GM18517 (cell line): Measurements from ENCODE around the gene SLC6A15.

Experiments used
- ATAC-seq: cut with Tn5 transposase; IDR thresholded peaks from one replicate; pipeline ENCODE4 v1.9.1; 2021; ENCODE audit warnings: mild to moderate bottlenecking, moderate library complexity; ENCODE audit not compliant: unreplicated experiment

Gene SLC6A15

DNA sequence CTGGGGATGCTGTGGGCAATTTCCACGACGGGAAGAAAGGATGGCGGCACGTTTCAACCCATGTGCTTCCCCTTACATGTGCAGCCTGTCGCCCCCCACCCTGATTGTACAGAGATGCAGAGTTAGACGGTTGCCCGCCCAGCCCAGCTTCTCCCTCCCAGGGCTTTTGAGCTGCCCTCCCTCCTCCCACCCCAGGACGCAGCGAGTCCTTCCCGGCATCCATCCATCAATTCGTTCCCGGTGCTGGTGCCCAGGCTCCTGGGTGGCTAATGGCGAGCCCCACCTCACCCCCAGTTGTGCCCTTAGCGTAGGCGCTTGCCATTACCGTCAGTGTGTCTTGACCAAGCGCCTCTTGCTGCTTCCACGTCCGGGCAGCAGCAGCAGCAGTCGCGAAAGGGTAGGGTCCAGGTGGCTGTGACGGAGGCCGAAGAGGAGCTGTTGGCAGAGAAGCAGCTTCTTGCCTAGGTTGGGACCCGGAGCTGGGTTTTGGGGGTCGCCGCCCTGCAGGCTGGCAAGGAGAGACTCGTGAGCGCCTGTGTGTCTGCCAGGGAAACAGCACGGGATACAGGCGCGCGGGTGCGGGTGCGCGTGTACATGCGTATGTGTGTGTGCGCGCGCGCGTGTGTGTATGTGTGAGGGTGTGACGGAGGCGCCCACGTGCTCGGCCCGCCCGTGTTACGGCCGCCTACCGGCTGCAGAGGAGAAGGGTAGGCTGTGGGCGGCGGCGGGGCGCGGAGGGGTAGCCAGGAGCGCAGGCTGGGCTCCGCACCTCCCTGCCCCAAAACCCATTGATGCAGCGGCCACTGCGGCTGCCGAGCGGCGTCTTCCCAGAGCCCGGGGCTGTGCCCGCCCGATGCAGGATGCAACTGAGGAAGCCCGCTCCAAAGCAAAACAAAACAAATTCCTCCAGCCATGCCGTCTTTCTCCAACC is at the start of gene SLC6A15:
TSS of gene SLC6A15 (minus strand) at position 602 of the 931 bp plus-strand sequence. CDS start 20,679 bp downstream, outside the sequence.
- ATAC-seq, result no peak

DNA sequence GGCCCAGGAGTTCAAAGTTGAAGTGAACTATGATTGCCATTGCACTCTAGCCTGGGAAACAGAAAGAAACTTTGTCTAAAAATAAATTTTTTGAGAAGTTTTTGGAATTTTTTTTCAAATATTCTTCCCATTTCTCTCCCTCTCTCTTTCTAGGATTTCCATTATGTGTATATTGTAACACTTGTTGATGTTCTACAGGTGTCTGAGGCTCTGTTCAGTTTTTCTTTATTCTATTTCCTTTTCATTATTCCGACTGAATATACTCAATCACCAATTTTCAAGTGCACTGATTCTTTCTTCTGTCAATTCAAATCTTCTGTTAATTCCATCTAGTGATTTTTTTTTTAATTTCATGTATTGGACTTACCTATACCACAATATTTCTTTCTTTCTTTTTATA is 48.3 kb upstream of the SLC6A15 start:
- ATAC-seq, result no peak

DNA sequence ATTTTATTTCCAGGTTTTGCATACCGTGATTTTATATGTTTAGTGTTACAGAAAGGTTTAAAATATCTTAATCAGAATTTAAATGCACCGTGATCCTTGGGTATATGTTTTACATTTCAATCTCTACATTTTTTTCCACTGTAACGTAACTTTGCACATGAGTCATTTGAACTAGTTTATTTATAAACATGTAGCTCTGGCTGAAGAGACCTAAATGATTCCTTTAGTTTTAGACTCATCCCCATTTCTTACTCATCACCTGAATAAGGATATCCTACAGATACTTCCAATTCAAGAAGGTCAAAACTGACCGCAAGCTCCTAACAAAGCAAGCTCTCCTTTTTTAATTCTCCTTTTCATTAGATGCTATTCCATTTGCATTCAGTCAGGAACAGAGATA is 42.7 kb upstream of the SLC6A15 start:
- ATAC-seq, result no peak

DNA sequence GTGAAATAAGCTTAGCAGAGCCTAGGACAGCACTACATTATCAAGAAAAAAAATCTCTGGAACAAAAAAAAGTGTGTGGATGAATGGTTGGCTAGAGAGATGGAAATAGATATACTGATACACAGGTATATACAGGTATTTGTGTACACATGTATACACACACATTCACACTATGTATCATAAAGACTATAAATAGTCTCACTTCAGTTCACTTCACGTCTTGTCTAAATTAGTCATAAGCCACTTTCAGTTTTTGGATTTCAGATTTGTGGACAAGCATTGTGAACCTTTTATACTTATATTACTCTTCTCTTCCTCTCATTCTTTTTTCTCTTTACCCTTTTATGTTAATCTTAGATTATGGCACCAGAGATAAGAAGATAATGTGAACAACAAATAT is 41.8 kb upstream of the SLC6A15 start:
- no peak for ATAC-seq

DNA sequence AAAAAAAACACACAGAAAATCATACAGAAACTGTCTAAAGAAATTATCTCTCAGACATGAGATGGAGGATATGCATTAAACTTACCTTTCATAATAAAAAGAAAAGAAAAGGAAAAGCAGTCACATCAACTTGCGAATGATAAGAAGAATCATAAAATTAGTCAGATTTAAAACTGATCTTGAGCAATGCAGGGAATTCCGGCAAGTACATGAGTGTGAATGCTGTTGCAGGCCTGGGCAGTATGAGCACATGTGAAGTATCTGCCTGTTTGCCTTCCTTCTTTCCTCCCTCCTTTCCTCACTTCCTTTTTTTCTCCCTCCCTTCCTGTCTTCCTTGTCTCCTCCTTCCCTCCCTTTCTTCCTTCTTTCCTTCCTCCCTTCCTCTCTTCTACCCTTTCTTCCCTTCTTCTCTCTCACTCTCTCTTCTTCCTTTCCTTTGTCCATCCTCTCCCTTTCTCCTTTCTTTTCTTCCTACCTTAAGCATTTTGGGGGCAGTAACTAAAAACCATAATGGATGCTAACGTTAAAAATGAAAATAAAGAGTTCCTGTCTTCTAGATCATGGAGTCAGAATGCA is 38.5 kb upstream of the SLC6A15 start:
- no peak for ATAC-seq

DNA sequence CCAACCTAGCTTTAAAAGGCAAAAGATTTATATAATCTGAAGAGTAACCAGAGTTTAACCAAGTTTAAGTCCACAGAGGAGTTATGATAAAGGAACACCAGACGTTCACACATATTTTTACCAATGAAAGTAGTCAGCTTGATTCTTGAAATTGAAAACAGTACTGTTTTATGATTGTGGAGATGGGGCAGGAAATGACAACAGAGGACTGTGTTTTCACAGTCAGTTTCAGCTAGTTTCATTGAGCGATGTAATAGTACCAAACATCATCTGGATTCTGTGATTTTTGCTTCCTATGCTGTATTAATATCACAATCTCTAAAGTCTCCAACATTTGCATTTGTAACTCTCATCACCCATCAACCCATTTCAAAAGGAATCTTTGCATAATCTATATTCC is 34.2 kb upstream of the SLC6A15 start:
- no peak for ATAC-seq

DNA sequence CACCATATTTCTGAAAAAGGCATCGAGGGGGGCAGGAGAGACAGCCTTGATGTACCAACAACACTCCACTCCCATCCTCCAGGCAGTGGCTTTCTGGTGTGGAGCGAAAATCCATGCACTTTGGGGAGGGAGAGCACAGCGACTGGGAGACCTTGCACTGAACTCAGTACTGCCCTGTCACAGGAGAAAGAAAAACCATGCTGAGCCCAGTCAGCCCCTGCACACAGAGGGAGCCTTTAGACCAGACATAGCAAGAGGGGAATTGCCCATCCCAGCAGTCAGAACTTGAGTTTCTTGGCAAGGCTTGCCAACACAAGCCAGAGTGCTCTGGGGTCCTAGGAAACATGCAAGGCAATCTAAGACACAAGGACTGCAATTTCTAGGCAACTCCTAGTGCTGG is 24.8 kb upstream of the SLC6A15 start:
- no peak for ATAC-seq

DNA sequence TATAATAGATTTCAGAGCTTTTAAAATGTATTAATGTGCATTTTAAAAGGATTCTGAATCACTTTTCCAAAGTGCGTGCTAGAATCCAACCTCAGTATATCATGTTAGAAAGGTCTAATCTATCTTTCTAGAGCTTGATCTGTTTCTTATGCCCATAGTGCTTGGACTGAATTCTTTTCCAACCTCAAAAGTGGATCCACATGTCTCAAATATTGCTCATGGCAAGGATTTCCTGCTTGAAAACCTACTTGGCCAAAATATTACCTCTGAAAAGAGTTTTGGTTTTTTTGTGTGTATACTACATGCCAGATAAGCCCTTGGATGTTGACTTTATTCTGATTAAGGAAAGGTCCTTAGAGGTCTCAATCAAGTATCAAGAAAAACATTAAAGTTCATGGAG is 16.9 kb upstream of the SLC6A15 start:
- no peak for ATAC-seq

DNA sequence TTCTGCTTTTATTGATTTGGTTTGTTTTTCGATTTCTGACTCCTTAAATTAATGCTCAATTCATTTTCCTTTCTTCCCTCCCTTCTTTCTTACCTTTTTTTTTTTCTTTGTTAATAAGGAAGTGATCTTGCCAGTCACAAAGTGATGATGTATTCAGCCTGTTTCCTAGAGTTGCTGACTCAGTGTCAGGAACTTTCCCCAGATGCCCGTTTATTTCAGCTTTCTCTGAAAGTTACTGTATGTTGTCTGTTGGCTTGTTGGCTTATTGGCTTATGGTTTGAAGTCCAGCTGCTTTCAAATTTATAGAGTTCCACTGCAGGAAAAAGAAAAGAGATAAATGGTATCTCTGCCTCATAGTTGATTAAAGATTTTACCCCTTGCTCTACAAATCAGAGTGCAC is 12.4 kb upstream of the SLC6A15 start:
- ATAC-seq, result no peak

DNA sequence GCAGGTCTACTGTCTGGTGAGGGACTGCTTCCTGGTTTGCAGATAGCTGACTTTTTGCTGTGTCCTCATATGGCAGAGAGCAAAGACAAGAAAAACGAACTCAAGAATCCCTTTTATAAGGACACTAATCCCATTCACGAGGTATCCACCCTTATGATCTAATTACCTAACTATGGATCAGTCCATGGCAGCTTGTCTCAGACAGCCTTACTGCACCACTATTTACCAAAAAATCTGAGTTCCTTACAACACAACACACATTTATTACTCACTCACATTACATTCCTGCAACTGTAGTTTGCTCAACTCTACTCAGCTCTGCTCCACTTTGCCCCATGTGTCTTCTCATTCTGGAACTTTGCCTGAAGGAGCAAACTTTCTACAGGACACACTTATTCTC is 10.1 kb upstream of the SLC6A15 start:
- ATAC-seq, result no peak

DNA sequence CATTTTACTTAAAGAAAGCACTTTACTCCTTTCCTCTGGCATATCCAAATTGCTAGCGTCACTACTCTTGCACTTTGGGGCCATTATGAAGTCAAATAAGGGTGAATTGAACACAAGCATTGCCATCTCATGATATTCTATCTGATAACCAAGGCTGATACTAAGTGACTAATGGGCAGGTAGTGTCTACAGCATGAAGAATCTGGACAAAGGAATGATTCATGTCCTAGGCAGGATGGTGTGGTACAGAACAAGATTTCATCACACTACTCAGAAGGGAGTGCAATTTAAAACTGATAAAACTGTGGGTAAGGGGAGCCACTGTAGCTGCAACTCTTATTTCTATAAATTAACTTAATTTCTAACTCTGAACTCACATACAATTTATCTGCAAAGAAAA is 7.7 kb upstream of the SLC6A15 start:
- ATAC-seq, result no peak

DNA sequence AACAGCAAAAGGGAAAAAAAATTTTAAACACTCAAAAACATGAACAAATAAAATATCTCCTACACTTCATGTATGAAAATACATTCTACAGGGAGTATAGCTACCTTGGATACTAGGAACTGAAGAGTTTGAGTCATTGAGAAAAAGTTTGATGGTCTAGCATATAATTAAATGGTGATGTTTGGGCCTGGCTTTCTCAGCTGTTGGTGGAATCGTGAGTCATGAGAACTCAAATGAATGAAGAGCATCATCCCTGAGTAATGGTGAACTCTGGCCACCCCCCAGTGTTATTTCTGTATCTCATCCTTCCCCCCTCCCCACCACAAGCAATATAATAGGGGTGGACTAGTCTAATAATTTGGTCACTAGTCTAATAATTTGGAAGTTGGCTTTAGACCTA is 6.7 kb upstream of the SLC6A15 start:
- no peak for ATAC-seq

DNA sequence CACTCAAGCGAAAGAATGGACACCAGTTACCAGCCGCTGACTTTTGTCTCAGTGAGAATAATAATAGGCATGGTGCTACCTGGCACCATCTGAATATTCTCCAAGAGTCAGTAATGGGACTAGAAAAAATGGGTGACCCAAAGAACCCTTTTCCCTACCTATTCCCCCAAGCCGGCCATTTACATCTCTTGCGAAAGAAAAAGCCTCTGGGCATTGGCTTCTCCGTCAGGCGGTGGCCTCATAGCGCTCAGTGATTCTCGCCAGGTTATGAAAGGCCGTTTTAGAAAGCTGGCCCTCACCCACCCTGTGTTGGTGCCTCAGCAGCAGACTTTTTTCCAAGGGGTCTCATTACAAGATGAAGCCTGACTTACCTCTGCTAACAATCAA is 523 bp upstream of the SLC6A15 start:
- no peak for ATAC-seq

DNA sequence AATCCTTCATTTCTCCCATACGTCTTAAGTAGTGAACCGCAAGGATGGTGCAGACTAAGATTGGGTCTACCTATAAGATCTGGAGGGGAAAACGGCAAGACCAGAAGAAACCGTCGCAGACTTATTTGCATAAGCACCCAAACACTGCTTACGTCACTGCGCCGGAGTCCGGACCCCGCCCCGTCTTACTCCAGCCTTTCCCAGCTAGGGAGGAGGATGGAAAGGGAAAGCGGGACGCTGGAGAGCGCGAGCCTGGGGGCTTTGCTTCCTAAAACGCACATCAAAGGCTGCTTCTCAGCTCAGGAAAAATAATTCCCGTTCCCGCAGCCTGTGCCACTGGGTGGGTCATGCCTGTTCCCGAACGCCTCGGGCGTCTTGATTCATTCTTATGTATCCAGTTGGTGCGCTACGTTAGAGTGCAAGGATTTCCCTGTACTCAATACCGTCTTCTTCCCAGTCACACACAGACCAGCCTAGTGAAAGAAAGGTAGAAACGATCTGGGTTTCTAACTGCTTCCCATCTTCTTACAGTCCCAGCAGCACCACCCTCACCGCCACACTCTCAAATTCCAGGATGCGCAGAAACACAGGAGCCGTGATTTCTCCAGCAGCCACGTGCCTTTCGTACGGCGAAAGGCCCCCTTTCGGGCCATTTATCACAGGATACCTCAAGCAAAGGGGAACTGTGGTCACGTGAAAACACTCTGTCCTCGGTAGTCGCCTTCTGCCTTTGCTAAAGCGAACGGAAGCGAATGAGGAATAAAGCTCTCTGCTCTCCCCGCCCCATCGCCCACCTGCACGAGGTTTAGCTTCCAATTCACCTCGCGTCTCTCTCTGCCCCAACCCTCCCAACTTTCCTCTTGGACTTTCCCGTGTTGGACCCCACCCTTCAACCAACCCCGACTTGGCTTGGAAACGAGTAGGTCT is 1.1 kb downstream of the SLC6A15 start:
- ATAC-seq, result no peak

DNA sequence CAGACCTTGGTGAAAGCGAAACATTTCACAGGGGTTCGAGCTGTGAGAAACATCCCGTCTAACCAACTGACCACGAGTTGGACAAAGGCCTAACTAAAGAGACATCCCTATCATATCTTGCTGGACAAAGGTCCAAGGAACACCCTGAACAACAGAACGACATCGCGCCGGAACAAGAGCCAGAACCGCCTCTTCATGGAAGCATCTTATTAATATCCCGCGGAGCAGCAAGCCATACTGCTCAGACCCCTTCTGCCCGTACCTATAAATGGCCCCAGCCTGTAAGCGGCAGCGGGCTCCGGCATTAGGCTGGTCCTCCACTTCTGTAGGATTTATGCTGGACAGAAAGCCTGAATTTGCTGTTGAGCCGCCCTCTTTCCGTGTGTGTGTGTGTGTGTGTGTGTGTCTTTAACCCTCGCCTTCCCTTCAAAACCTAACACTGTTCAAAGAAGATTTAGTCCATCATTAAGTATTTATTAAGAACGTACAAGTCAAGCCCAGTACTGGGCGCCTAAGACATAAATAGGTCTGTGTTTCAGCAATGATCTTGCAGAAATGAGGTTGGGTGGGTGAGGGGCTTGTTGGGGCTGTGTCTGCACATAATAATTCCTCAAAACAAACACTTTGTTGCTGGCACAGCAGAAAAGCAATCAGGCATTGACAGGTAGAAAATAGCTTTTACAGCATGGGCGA is 1.9 kb downstream of the SLC6A15 start:
- no peak for ATAC-seq

DNA sequence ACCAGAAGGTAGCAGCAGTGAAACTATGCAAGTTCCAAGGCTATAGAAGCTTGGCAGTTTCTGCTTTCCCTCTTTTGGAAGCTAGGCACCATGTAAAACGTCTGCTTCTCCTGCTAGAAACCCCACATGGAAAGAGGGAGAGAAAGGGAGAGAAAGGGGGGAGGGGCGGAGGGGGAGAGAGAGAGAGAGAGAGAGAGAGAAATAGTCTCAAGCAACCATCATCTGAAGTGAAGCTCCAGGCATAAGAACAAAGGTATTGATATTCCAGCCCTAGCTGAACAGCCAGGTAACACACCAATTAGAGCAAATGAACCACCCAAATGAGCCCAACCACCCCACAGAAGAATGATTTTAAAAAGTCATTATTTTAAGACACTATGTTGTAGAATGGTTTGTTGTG is 8.5 kb downstream of the SLC6A15 start:
- ATAC-seq, result no peak

DNA sequence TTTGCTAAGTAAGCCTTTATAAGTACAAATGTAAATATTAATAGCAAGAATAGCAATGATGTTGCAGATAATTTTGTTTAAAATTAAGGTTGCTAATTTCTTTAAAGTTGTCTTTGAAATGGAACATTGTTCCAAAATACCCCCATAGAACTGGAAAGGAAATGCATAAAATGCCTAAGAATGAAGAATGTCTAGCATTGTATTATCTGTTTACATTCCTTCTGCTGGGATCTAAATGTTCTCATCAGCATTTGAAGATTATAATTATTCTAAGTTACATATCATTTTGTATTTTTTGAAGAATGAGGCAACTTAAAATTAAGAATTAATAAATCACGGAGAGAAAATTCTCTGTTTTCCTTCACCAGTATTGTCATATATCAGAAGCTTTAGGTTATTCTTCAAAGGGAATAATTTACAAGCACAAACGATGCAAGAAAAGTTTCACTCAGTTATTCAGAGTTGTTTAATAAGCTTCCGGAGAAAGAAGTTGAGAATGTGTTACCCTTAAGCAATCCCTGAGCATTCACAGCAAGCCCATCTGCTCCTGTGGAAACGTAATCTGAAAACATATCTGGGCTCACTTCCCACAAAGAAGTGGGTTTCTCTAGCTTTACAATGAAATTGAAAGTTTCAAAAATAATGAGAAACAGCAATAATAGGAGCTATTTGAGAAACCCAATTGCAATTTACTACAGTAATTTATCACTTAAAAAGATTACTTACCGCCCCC is 21.3 kb downstream of the SLC6A15 start:
- ATAC-seq, result no peak

DNA sequence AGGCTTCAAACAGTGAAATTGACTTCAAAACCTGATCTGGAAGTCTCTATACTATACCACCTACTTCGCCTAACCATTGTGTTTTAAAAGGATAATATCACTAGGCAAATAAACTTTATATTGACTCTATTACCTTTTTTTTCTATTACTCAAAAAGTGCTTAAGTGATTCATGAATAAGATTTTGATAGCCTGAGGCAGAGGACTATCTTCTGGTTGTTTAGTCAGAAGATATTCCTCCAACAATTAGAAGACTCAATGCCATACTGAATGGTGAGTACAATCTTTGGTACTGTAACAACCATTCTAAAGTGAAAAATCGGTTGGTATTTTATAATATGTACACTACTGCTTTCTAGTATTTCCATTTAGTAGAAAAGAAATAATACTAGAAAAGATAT is 22.8 kb downstream of the SLC6A15 start:
- ATAC-seq, result no peak

DNA sequence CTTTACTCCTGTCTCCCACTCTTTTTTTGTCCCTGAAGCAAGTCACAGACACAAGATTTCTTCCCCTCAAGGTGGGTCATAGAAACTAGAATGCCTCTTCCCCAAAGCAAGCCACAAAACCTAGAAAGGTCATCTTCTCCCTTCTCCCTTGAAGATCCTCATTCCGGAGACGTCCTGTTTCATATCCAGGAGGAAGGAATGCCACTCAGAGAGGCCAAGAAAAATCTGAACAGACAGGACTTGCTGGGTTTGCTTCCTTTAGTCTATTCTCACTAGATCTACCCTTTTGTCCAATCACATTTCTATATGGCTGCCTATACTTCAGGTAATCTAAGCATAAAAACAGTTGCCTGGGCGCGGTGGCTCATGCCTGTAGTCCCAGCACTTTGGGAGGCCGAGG is 23.7 kb downstream of the SLC6A15 start:
- no peak for ATAC-seq

DNA sequence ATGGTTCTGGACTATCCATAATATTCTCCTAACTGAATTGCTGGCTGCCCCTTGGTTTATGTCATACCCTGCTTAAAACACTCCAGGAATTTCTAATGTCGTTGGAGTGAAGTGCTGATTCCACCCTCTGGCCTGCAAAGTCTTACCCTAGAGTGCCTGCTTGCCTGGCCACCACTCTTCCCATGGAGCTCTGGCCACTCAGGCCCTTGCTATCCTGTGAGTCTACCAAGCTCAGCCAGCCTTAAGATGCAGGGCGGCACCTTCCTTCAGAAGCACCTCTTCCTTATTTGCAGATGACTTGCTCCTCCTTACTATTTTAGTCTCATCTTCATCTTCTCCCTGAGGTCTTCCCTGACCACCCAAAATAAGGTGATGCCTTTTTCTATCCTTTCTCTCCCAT is 35.3 kb downstream of the SLC6A15 start:
- ATAC-seq, result no peak
